VCaP (cell line): ENCODE data around the gene STX4.

Source experiments
- H3K27ac ChIP-seq: fragments of 450-650 bp; 2 replicates; pipeline ENCODE4 v1.5.1; 2017
- TF ChIP-seq, protein P1 (sequence below): fragments of 450-650 bp; conservative IDR thresholded peaks from 2 replicates; pipeline ENCODE4 v1.5.1; 2017; ENCODE audit warnings: mild to moderate bottlenecking, moderate library complexity

Gene STX4

GRCh38 chr16:31002862-31003341 is 30.5 kb upstream of the STX4 start:
- H3K27ac ChIP-seq: no peak overlapping the region

DNA sequence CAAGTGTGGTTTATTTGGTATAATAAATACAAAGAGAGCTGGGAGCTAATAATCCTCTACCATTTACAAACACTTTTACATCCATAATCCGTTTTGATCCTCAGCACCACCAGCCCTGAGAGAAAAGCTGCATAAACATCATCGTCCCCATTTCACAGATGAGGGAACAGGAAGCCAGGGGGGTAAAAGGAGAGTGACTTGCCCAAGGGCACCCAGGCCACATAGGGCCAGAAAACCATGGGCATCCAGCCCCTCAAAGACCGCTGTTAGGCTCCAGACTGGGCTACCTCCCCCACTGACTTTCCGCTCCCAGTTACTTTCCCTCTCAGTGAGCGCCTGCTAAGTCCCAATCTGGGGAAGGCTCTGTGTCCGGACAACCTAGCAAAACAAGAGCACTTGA is 29.6 kb upstream of the STX4 start:
- H3K27ac ChIP-seq: no peak overlapping the region

More at GRCh38 chr16:31002862-31003341, 30.5 kb upstream of the STX4 start:
- TF ChIP-seq, protein P1, sequence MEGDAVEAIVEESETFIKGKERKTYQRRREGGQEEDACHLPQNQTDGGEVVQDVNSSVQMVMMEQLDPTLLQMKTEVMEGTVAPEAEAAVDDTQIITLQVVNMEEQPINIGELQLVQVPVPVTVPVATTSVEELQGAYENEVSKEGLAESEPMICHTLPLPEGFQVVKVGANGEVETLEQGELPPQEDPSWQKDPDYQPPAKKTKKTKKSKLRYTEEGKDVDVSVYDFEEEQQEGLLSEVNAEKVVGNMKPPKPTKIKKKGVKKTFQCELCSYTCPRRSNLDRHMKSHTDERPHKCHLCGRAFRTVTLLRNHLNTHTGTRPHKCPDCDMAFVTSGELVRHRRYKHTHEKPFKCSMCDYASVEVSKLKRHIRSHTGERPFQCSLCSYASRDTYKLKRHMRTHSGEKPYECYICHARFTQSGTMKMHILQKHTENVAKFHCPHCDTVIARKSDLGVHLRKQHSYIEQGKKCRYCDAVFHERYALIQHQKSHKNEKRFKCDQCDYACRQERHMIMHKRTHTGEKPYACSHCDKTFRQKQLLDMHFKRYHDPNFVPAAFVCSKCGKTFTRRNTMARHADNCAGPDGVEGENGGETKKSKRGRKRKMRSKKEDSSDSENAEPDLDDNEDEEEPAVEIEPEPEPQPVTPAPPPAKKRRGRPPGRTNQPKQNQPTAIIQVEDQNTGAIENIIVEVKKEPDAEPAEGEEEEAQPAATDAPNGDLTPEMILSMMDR: no peak

DNA sequence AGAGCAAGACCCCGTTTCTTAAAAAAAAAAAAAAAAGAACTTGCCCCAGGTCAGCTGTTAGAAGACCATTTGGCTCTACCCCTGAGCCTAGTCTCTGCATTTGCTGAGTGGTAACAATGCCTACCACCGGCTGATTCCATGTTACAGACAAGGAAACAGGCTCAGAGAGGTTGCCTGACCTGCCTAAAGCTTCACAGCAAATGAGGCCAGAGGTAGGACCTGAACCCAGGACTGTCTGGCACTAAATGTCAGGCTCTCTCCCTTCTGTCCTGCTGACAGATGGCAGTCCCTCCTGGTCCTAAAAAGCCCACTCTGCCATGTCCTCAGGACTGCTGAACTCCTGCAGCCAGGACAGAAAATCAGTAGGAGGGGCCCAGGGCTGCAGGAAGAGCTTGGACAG is 28.7 kb upstream of the STX4 start:
- H3K27ac ChIP-seq: no peak overlapping the region
- TF ChIP-seq, protein P1: no peak

More for the DNA sequence above, 29.6 kb upstream of the STX4 start:
- TF ChIP-seq, protein P1: no peak

DNA sequence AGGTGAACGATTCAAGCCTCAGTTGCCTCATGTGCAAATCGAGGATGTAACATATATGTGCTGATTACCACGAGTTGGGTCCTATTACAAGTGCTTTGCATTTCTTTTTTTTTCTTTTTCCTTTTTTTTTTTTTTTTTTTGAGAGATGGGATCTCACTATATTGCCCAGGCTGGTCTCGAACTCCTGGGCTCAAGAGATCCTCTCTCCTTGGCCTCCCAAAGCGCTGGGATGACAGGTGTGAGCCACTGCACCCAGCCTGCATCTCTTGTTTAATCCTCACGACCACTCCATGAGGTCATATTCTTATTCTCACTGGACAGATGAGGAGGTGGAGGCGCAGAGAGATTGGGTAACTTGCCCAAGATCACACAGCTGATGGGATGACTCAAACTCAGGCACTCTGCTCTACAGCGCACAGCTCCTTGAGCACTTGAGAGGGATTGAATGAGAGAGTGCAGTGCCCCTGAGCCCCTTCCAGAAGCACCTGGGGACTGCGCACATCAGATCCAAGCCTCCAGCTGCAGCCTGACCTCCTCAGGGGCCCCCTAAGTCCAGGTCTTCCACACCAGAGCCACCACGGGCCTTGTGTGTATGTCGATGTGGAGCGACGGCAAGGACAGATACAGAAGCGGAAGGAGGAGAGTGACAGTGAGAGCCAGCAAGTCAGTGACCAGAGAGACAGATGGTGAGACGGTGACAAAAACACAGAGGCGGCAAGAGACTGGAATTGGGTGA is 27.8 kb upstream of the STX4 start:
- H3K27ac ChIP-seq: no peak overlapping the region
- TF ChIP-seq, protein P1: no peak

GRCh38 chr16:31006086-31006385 is 27.3 kb upstream of the STX4 start:
- H3K27ac ChIP-seq: no peak overlapping the region
- TF ChIP-seq, protein P1: no peak

- H3K27ac ChIP-seq: no peak overlapping the region
- TF ChIP-seq, protein P1: no peak
These were observed 26.8 kb upstream of the STX4 start for GRCh38 chr16:31006589-31006988.

DNA sequence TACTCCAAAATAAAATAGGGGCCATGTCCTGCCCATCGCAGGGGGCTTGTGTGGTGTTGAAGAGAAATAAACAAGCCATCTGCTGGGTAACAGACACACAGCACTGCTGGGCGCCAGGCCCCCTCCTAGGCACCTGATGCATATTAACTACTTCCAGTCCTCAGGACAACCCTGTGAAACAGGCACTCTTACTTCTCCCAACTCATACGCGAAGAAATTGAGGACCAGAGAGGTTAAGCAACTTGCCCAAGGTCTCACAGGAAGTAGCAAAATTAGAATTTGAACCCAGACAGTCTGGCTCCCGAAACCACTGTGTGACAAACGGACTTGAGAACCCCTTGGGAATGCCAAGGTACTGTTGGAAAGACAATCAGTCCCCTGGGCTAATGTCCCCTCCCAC is 25.7 kb upstream of the STX4 start:
- no peak overlapping the region for H3K27ac ChIP-seq
- TF ChIP-seq, protein P1: no peak
